ENCODE results near the gene UBE2S. TPM values are rescaled to one million over a fixed set of nuclear protein-coding genes. Genes with fewer than 3 reads are reported as not detected.
"Not testable (repeated sequence)": the region's sequence is repeated elsewhere in the genome, so short reads cannot be mapped to it uniquely, and the experiment has no call there.

The UBE2S gene
- total RNA-seq, 1 experiment from 2014 or later, result 378 TPM

DNA sequence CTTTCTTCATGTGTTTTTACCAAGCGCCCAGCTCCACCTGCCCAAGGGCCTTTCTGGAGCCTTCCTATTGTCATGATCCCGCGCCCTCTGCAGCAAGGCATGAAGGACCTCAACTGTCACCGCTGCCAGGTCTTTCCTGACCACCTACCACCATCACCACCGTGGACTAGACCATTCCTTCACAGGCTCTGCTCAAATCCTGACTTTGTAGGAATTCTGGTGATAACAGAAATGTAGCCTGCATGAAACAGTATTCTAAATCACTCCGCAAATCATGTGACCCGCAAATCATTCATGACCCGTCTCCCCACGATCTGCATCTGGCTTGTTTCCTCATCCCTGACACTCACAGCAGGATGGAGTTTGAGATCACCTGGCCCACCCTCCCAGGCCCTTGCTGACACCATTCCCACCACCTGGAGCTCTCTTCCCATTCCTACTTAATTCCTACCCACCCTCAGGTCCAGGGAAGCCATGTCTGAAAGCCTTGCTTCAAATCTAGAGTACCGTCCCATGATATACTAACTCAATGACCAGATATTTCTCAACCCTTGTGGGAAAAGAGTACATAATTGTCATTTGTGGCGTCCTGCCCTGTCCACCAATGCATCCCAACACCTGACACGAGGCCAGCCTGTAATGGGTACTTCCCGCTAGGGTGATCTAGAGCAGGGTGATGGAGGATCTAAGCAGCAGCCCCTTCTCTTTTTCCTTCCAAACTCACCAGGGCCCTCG, 1.3 kb downstream of the UBE2S start:
- DNase-seq (ENCODE audit: low read depth), result no peak

DNA sequence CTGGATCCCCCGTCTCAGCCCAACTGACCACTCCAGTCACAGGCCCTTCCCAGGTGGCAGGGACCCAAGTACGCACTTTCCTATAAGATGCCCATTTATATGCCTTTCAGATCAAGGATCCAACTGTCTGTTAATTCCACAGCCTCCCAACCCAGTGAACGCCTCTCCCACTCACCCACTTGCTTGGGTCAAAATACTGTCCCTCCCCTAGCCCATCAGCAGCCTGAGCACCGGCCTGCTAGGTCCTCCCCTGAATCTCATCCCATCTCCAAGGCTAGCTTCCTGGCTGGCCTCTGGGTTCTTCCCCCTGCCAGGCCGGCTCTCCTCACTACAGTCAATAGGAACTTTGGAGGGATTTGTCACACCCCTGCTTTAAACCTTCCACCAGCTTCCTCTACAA, 1.9 kb downstream of the UBE2S start:
- DNase-seq (ENCODE audit: low read depth), result no peak

- no peak for DNase-seq (ENCODE audit: low read depth)
Measured at GRCh38 chr19:55402509-55402908, 5.1 kb downstream of the UBE2S start.

- DNase-seq (ENCODE audit: low read depth), result not testable (repeated sequence)
Measured at GRCh38 chr19:55401390-55401789, 6.2 kb downstream of the UBE2S start.

DNA sequence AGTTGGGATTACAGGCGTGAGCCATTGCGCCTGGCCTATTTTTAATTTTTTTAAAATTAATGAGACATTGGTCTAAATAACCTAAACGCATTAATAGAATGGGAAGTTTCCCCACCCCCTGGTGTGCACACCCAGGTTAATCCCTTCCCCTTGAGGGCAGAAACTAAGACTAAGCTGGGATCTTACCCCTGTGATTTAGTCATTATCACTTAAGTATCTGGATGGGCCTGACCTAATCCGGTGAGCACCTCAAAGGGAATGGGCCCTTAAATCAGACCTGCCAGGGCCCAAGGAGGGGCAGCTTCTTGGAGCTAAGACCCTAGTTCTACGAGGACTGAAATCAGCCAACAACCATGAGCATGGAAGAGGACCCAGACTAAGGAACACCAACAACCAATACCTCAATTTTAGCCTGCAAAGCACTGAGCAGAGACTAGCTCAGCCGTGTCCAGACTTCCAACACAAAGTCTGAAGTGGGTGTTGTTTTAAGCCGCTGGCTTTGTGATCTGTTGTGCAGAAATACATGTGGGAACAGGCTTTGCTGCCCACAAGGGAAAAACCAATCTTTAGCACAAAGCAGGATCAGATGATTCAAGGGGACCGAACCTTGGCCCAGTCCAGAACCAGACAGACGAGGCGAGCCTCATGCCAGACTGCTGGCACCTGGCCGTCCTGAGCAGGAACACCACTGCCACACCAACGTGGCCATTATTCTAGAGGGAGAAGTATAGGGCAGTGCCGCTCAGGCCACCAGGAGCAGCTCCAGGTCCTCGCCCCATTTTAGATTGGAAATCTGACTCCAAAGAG, 7.1 kb downstream of the UBE2S start:
- peak; percentile 27 for DNase-seq (ENCODE audit: low read depth)

DNA sequence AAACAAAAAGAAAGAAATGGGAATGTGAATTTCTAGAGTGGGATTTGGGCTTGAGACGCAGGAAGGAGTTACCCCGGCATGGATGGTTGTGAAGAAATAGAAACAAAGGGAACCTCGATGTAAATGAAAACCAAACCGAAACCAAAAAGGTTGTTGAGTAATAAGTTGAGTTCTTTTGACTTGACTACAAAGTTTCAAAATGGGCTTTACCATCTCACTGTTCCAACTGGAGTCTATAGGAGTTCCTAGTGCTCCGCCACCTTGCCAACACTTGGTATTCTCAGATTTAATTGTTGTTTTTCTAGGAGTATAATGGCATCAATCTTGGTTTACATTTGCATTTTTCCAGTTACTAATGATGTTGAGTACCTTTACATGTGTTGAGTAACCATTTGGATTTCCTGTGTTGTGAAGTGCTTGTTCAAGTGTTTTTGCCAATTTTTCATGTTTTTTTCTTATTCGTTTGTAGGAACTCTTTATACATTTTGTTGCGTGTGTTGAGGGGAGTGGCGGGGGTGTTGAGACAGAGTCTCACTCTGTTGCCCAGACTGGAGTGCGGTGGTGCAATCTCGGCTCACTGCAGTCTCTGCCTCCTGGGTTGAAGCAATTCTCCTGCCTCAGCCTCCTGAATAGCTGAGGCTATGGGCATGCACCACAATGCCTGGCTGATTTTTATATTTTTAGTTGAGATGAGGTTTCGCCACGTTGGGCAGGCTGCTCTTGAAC, 9.2 kb downstream of the UBE2S start:
- no peak for DNase-seq (ENCODE audit: low read depth)

DNA sequence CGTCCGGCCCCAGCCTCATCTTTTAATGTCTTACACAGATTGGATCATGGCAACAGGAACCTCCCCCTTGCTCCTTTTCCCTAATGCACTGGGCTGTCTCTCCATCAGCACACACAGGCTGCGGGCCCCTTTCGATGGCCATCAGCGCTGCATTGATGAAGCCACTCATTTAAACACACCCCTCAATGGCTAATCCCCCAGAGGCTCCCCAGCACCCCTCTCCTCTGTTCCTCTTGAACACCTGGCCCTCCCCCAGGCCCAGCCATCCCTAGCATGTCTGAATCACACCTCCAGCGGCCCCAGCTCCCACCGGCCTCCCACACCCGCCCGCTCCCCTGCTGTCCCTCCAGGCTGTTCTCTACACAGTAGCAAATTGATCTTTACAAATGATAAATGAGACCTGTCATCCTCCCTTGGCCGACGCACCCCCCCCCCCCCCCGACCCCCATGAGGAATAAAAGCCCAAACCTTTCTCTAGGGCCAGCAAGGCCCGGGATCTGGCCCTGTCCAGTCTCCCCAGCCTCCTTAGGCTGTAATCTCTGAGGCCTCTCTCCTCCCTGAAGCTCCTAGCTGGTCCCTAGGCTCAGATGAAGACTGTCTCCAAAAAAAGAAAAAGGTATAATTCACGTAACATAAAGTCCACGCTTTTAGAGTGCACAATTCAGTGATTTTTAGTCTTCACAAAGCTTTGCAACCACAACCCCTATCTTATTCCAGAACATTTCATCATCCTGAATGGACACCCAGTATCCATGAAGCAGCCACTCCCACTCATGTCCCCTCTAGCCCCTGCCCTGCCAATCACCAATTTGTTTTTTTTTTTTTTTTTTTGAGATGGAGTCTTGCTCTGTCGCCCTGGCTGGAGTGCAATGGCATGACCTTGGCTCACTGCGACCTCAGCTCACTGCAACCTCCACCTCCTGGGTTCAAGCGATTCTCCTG, 14.5 kb downstream of the UBE2S start:
- no peak for DNase-seq (ENCODE audit: low read depth)

- no peak for DNase-seq (ENCODE audit: low read depth)
Measured at GRCh38 chr19:55391702-55392615, 15.6 kb downstream of the UBE2S start.

DNA sequence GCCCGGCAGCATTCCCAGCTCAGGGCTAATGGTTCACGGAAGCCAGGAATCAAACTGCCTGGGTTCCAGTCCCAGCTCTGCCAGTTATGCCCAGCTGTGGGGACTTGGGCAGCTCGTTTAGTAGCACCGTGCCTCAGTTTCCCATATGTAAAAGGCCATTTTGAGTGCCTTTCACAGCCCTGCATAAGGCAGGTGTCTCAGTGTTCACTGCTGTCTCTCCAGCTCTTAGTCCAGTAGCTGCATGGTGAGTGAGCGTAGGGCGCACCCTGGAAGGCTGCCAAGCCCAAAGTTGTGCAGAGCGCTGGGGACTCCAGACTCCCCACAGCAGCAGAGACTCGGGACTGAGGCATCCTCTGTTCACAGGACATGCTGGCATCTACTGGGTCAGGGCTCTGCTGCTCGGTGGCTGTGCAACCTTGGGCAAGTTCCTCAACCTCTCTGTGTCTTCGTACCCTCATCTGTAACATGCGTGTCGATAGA, 16.4 kb downstream of the UBE2S start:
- no peak for DNase-seq (ENCODE audit: low read depth)

DNA sequence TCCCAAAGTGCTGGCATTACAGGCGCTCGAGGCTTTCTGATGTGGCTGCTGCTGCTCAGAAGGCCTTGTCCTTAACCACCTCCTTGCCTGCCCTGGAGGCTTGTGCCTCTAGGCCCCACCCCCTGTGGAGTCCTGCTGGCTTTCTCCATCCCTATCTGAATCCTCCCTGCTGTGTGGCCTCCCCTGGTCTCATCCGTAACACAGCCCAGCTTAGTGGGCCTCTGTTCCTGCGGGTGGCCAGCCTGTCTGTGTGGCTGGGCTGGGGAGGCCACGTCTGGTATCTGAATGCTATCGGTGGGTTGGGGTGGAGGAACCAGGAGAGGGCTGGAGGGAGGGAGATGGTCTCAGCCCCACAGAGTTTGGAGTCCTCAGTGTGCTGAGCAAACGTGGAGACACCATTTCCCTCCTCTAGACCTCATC, 17.1 kb downstream of the UBE2S start:
- no peak for DNase-seq (ENCODE audit: low read depth)

- no peak for DNase-seq (ENCODE audit: low read depth)
Measured at GRCh38 chr19:55389386-55390317, 17.9 kb downstream of the UBE2S start.

GRCh38 chr19:55387736-55388497, 19.7 kb downstream of the UBE2S start:
- DNase-seq (ENCODE audit: low read depth), result no peak

DNA sequence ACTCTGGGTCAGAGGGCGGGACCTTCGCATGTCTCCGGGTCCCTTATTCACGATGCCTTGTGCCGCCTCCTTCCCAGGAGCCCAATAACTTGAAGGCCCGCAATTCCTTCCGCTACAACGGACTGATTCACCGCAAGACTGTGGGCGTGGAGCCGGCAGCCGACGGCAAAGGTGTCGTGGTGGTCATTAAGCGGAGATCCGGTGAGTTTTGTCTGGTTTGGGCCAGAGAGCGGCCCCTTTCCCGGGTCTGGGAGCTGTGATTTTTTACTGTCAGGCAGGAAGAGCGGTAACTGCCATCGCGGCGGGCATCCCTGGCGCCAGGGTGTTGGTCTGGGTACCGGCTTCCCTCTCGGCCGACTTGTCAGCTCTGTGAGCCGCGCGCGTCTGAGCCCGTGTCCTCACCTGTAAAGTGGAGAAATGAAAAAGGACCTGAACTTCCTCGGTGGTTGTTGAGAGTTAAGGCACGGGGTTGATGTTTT, 21.1 kb downstream of the UBE2S start:
- DNase-seq (ENCODE audit: low read depth), result no peak

DNA sequence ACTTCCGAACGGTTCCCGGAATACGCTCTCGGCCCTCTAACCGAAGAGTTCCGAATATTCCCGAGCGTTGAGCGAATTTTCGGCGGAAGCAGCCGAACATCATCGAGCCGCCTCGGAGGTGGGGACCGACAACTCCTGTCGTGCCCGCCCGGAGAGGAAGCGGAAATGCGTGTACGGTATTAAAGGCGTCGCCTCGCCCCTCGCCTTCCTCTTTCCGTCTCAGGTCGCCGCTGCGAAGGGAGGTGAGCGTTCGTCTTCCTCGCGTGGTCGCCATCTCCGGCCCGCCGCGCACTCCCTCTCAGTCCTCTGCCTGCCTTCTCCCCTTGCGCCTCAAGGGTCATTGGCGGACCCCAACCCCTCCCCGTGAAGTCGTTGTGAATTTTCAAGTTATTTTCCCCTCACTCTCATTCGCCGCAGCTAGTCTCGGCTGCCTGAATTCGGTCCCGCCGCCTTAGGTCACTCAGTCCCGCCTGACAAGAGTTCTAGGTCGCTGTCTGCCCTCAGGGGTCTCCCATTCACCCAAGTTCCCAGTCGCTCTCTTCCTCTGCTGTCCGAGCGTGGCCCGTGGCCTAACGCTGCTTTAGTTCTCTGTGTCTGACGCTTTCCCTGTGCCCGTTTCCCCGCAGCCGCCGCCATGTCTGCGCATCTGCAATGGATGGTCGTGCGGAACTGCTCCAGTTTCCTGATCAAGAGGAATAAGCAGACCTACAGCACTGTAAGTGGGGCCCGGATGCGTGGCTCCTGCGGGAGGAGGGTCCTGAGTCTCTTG, 21.7 kb downstream of the UBE2S start, which contains the start of gene RPL28:
RPL28 (plus strand) TSS at position 209 of the 769 bp plus-strand sequence; CDS start at position 635, 426 bp downstream.
- peak; percentile 98 for DNase-seq (ENCODE audit: low read depth)

DNA sequence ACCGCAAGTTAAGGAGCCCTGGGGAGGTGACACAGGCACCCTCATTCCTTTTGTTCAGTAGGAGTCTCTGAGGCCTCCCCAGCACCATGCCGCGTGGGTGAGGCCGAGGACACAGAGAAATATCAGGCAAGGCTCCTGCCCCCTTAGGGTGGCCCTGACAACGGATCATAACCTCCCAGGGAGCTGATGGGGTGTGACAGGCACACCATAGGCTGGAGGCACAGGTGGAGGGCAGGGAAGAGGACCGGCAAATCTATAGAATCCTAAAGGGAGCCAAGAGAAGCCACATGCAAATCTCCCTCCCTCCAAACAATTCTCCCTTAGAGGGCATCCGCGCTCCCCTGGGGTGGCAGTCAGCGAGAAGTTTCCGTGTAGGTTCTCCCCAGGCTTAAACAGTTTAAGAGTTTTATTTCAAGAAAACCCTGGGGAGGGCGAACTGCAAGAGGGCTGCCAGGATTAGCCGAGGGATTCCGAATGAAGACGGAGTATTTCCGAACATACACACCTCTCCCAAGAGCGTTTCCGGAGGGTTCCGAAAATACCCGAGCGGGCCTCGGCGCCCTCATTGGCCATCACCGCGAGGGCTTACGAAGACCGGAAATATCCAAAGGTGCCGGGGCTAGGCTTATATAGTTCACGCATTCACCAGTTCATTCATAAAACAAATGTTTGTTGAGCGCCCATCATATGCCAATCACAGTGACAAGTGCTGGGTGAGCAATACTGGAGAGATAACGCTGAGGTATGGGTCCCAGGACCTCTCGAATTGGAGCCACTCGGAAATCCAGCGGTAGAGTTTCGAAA, 22.5 kb downstream of the UBE2S start:
- DNase-seq (ENCODE audit: low read depth), result peak; percentile 96

All from M059J (cell line).